Smooth muscle cell (in vitro differentiated cells): Measurements from ENCODE around the gene BMPR1A. TPM values are rescaled to one million over a fixed set of nuclear protein-coding genes. Genes with fewer than 3 reads are reported as not detected.
"Not testable (repeated sequence)": the region's sequence is repeated elsewhere in the genome, so short reads cannot be mapped to it uniquely, and the experiment has no call there.

Source experiments
- DNase-seq: peaks from one replicate; lab custom pipeline; 2025; ENCODE audit not compliant: unreplicated experiment; lab: John Stamatoyannopoulos, UW
- H2AFZ ChIP-seq: fragments of 200-600 bp; sonication (generic); 2 replicates; pipeline ENCODE4 v1.6.0; 2016; ENCODE audit warnings: antibody characterized with exemption, low read depth, mild to moderate bottlenecking
- H3F3A ChIP-seq: fragments of 200-600 bp; sonication (generic); 2 replicates; pipeline ENCODE4 v1.6.0; 2017; ENCODE audit warnings: antibody characterized with exemption, low read depth
- H3K27ac ChIP-seq: fragments of 200-600 bp; sonication (generic); 2 replicates; pipeline ENCODE4 v1.5.1; 2016; ENCODE audit warnings: low read depth, mild to moderate bottlenecking
- H3K27me3 ChIP-seq: fragments of 200-600 bp; sonication (generic); 2 replicates; pipeline ENCODE4 v1.6.1; 2016; ENCODE audit warnings: low read depth, mild to moderate bottlenecking
- H3K36me3 ChIP-seq: fragments of 200-600 bp; sonication (generic); 2 replicates; pipeline ENCODE4 v1.5.1; 2016; ENCODE audit warnings: low read depth
- H3K4me1 ChIP-seq: fragments of 200-600 bp; sonication (generic); 2 replicates; pipeline ENCODE4 v1.5.1; 2016; ENCODE audit warnings: low read depth
- H3K4me2 ChIP-seq: fragments of 200-600 bp; sonication (generic); 2 replicates; pipeline ENCODE4 v1.6.0; 2016; ENCODE audit warnings: mild to moderate bottlenecking
- H3K4me3 ChIP-seq: fragments of 200-600 bp; sonication (generic); 2 replicates; pipeline ENCODE4 v1.5.1; 2016; ENCODE audit warnings: mild to moderate bottlenecking
- H3K79me2 ChIP-seq: fragments of 200-600 bp; sonication (generic); 2 replicates; pipeline ENCODE4 v1.6.0; 2016; ENCODE audit warnings: low read depth, mild to moderate bottlenecking
- H3K9ac ChIP-seq: fragments of 200-600 bp; sonication (generic); 2 replicates; pipeline ENCODE4 v1.6.0; 2016; ENCODE audit warnings: low read depth
- H3K9me3 ChIP-seq: fragments of 200-600 bp; sonication (generic); replicated peaks from 2 replicates; pipeline ENCODE4 v1.5.1; 2016; ENCODE audit warnings: low read depth
- H4K20me1 ChIP-seq: fragments of 200-600 bp; sonication (generic); 2 replicates; pipeline ENCODE4 v1.6.0; 2016; ENCODE audit warnings: low read depth
- WGBS: methylation state at CpG from one replicate; pipeline ENCODE4 v1.1.7; 2016; ENCODE audit warnings: low lambda C conversion rate; 5-methylcytosine and 5-hydroxymethylcytosine counted together
- polyA plus RNA-seq: library from polyadenylated mRNA; unstranded; fragments of >200 nt; fragmentation: Nextera tagmentation; extraction: Ambion mirVana; gene quantifications from 2 replicates; pipeline ENCODE4 v1.2.1, GENCODE V29; 2016
- total RNA-seq: library from RNA; depleted of rRNA; stranded (reverse); fragments of >200 nt; gene quantifications from 2 replicates; pipeline ENCODE4 v1.2.3, GENCODE V29; 2014
- TF ChIP-seq, protein P1 (sequence below): fragments of 200-600 bp; sonication (generic); IDR thresholded peaks from 2 replicates; pipeline ENCODE4 v1.5.1; 2017; ENCODE audit warnings: borderline replicate concordance, mild to moderate bottlenecking, antibody characterized with exemption; ENCODE audit not compliant: insufficient read depth, poor library complexity, severe bottlenecking

BMPR1A gene
- total and polyA plus RNA-seq, 2 experiments from 2014 or later, result 15.5 to 80.9 TPM

DNA sequence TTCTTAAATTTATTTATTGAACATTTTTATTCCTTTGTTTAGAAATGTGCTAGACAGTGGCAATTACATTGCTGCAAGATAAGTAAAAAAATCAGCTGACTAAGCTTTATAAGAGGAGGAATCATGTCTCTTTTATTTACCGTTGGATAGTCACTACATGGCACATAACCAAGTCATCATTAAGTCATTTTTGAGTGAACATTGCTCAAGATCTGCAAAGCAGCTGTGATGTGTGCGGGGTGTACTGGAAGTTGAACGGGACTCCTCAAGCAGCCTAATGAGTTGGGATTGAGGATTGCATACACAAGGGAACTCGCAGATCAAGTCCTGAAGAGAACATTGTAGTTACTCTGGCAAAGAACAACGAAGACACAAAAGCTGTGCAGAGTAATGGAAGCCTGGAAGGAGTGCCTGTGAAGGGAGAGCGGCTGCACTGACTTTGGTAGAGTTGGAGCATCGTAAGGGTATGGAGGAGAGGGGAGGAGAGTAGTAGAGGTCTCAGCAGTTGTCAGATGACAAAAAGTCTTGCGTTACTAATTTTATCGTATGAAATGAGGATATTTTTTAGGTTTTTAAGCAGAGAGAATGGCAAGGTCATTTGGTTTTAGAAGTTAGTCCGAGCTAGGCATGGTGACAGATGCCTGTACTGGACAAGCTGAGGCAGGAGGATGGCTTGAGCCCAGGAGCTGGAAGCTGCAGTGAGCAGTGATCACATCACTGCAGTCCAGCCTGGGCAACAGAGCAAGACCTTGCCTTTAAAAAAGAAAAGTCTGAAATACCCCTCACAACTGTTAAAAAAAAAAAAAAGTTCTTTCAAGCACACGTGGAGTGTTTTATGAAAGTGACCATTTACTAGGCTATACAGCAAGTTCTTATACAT, 95.1 kb downstream of the BMPR1A start:
- H3K9me3 ChIP-seq, result no peaks in the 10 kb centered on the region
- no peak for DNase-seq
- H3K4me1 ChIP-seq, result no peaks in the 10 kb centered on the region
- H3F3A ChIP-seq, result peaks cover 4% of the 10 kb centered on the region
- WGBS, result 86% methylated on average over 11 of the region's 11 CpGs
- no peak overlapping the region for H3K4me3 ChIP-seq
- no peak overlapping the region for H3K9ac ChIP-seq
- no peak overlapping the region for H2AFZ ChIP-seq
- peaks cover 34% of the 10 kb centered on the region for H4K20me1 ChIP-seq
- H3K4me2 ChIP-seq, result no peak overlapping the region
- peaks cover 6% of the 10 kb centered on the region for H3K79me2 ChIP-seq
- TF ChIP-seq, protein P1, sequence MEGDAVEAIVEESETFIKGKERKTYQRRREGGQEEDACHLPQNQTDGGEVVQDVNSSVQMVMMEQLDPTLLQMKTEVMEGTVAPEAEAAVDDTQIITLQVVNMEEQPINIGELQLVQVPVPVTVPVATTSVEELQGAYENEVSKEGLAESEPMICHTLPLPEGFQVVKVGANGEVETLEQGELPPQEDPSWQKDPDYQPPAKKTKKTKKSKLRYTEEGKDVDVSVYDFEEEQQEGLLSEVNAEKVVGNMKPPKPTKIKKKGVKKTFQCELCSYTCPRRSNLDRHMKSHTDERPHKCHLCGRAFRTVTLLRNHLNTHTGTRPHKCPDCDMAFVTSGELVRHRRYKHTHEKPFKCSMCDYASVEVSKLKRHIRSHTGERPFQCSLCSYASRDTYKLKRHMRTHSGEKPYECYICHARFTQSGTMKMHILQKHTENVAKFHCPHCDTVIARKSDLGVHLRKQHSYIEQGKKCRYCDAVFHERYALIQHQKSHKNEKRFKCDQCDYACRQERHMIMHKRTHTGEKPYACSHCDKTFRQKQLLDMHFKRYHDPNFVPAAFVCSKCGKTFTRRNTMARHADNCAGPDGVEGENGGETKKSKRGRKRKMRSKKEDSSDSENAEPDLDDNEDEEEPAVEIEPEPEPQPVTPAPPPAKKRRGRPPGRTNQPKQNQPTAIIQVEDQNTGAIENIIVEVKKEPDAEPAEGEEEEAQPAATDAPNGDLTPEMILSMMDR, result no peak
- H3K36me3 ChIP-seq, result no peaks in the 10 kb centered on the region
- H3K27me3 ChIP-seq, result no peaks in the 10 kb centered on the region
- H3K27ac ChIP-seq, result no peak overlapping the region

DNA sequence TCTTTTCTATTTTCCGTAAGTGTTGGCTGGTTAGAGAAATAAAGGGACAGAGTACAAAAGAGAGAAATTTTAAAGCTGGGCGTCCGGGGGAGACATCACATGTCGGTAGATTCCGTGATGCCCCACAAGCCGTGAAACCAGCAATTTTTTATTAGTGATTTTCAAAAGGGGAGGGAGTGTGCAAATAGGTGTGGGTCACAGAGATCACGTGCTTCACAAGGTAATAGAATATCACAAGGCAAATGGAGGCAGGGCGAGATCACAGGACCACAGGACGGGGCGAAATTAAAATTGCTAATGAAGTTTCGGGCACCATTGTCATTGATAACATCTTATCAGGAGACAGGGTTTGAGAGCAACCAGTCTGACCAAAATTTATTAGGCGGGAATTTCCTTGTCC, 97.2 kb downstream of the BMPR1A start:
- not testable (repeated sequence) for H3K4me1 ChIP-seq, H2AFZ ChIP-seq, H3K27me3 ChIP-seq, H3K9ac ChIP-seq, H3K4me3 ChIP-seq, DNase-seq, H3K36me3 ChIP-seq, H3K9me3 ChIP-seq, H3K79me2 ChIP-seq, H3F3A ChIP-seq, H3K4me2 ChIP-seq, H3K27ac ChIP-seq
- 80% methylated on average over 12 of the region's 12 CpGs for WGBS
- H4K20me1 ChIP-seq, result peaks cover 23% of the 10 kb centered on the region

DNA sequence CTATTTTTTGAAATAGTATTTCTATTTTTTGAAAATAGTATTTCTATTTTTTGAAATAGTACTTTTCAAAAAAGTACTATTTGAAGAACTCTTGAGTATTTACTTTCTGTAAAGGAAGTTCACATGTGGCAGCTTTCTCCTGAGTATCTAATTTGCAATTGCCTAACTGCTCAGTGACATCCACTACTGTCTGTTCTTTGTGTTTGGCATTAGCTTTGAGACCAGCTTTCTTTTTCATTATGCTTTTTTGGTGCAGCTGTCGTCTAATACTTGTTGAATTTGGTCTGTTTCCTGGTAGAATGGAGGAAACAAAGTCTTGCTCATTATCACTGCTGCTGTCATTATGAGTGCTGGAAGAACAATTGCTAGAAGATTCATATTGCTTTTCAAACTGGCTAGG, 99.1 kb downstream of the BMPR1A start:
- Histone ChIP-seq H3K27ac (no peak overlapping the region), H3K36me3 (no peaks in the 10 kb centered on the region), H3K4me3 (no peak overlapping the region), H3K79me2 (peaks cover 5% of the 10 kb centered on the region), H3K9me3 (no peaks in the 10 kb centered on the region), H3K4me1 (no peaks in the 10 kb centered on the region), H3K27me3 (no peaks in the 10 kb centered on the region), H3K4me2 (no peak overlapping the region), H3F3A (no peaks in the 10 kb centered on the region), H4K20me1 (peaks cover 14% of the 10 kb centered on the region), H3K9ac (no peak overlapping the region), H2AFZ (no peak overlapping the region)
- no peak for DNase-seq
- 79% methylated on average over 1 of the region's 1 CpG for WGBS
- TF ChIP-seq, protein P1, result no peak

DNA sequence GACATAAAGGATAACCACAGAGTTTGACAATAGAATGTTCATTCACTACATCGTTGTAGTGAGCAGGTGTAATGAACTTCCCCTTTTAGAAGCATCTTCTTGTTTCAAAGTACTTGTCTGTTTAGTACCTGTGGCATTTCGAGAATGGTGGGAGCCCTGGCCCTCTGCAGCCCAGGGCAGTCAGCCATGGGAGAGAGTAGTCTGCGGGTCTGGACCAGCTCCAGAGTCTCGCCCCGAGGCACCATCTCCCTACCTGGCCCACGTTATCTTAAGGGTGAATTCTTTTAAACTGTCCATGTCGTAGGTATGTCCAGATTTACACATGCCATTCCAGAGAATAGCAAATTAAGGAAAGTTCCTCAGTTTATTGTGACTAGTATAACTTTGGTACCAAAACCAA, 99.7 kb downstream of the BMPR1A start:
- H3F3A ChIP-seq, result no peaks in the 10 kb centered on the region

More for the DNA sequence above, 99.7 kb downstream of the BMPR1A start:
- no peak overlapping the region for H3K4me3 ChIP-seq
- no peak overlapping the region for H2AFZ ChIP-seq
- 72% methylated on average over 7 of the region's 7 CpGs for WGBS
- TF ChIP-seq, protein P1, result no peak
- H3K36me3 ChIP-seq, result no peaks in the 10 kb centered on the region
- H3K27ac ChIP-seq, result no peak overlapping the region
- DNase-seq, result no peak
- peaks cover 11% of the 10 kb centered on the region for H4K20me1 ChIP-seq
- H3K4me1 ChIP-seq, result no peaks in the 10 kb centered on the region
- H3K79me2 ChIP-seq, result no peaks in the 10 kb centered on the region
- no peaks in the 10 kb centered on the region for H3K9me3 ChIP-seq
- no peak overlapping the region for H3K4me2 ChIP-seq
- H3K9ac ChIP-seq, result no peak overlapping the region
- H3K27me3 ChIP-seq, result no peaks in the 10 kb centered on the region
